Kidney epithelial cell (primary cell): ENCODE data around the gene RAPGEF3. TPM values are rescaled to one million over a fixed set of nuclear protein-coding genes. Genes with fewer than 3 reads are reported as not detected.
A peak's percentile ranks its signal among the peaks of the same experiment; 100 is the strongest.

Experiments
- DNase-seq: peaks from one replicate; pipeline ENCODE4 v3.0.0-alpha.2; 2010; ENCODE audit warnings: low read depth
- H3K27me3 ChIP-seq: 2 replicates; pipeline ENCODE4 v1.6.0; 2011; ENCODE audit warnings: low read length; ENCODE audit not compliant: control insufficient read depth, insufficient read depth
- H3K36me3 ChIP-seq: 2 replicates; pipeline ENCODE4 v1.5.1; 2011; ENCODE audit warnings: low read length; ENCODE audit not compliant: control insufficient read depth, insufficient read depth
- H3K4me3 ChIP-seq: 2 replicates; pipeline ENCODE4 v1.5.1; 2011; ENCODE audit warnings: low read depth, mild to moderate bottlenecking, control low read depth, low read length
- total RNA-seq: library from RNA; depleted of rRNA; stranded (reverse); fragments of >200 nt; gene quantifications from 2 replicates; pipeline ENCODE4 v1.2.3, GENCODE V29; 2015
- TF ChIP-seq, protein P1 (sequence below): IDR thresholded peaks from 2 replicates; pipeline ENCODE4 v1.5.1; 2011; ENCODE audit warnings: mild to moderate bottlenecking, moderate library complexity, low read length, control low read depth, inconsistent platforms; ENCODE audit not compliant: insufficient read depth, poor library complexity, severe bottlenecking

Gene RAPGEF3
- total RNA-seq, 1 donor from 2014 or later, result 14.3 TPM

DNA sequence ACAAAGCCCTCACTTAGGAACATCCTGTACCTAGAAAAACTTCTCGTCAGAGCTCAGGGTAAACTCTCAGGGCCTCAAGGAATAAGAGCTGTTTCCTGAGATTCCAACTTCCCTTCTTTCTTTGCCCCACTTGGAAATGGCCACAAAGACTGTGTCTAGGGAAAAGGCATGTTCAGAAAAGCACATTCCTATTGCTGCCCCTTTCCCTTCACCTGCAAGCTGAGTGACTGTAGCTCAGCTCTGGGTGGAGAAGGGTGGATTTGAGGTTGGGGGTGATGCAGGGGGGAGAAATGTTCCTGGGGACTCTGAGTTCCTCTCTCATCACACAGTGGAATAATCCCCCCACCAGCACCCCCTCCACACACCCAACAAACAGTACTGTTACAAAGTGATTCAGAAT lies 40.1 kb downstream of the RAPGEF3 start:
- Histone ChIP-seq H3K27me3 (no peaks in the 10 kb centered on the region), H3K4me3 (no peak overlapping the region), H3K36me3 (no peaks in the 10 kb centered on the region)
- DNase-seq, result no peak
- TF ChIP-seq, protein P1, sequence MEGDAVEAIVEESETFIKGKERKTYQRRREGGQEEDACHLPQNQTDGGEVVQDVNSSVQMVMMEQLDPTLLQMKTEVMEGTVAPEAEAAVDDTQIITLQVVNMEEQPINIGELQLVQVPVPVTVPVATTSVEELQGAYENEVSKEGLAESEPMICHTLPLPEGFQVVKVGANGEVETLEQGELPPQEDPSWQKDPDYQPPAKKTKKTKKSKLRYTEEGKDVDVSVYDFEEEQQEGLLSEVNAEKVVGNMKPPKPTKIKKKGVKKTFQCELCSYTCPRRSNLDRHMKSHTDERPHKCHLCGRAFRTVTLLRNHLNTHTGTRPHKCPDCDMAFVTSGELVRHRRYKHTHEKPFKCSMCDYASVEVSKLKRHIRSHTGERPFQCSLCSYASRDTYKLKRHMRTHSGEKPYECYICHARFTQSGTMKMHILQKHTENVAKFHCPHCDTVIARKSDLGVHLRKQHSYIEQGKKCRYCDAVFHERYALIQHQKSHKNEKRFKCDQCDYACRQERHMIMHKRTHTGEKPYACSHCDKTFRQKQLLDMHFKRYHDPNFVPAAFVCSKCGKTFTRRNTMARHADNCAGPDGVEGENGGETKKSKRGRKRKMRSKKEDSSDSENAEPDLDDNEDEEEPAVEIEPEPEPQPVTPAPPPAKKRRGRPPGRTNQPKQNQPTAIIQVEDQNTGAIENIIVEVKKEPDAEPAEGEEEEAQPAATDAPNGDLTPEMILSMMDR, result no peak

DNA sequence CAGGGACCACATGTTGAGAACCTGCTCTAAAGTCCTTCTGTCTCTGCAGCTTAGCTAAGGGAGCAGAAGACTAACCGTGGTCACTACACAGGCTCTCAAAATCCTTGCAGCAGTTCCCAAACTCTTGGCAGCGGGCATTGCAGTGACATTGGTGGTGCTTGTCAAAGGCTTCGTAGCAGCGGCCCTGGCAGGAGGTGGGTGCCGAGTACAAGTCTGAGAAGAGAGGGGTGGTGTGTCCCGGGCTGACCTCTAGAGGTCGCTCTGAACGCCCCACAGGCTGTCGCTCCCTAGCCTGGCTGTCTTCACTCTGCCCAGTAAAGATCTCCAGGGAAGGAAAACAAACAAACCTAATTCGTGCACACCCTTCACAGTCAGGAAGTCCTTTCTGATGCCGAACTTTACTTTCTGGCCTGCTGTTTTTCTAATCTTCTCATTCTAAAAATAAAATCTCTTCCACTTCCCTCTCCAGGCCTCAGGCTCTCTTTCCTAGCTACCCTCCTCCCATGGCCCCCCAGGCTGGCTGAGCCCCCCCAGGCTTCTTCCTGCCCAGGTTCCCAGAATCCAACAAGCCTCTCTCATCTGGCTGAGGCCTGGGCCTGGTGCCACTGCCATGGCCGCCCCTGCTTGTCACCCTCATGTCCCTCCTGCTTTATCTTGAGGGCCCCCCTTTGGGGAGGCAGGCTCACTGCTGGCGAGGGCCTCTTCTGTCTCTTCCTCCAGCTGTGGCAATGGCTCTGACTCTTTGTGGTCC lies 41.1 kb downstream of the RAPGEF3 start:
- no peak overlapping the region for H3K4me3 ChIP-seq
- H3K36me3 ChIP-seq, result no peaks in the 10 kb centered on the region
- DNase-seq, result no peak
- no peaks in the 10 kb centered on the region for H3K27me3 ChIP-seq
- TF ChIP-seq, protein P1, result peak; percentile 88

DNA sequence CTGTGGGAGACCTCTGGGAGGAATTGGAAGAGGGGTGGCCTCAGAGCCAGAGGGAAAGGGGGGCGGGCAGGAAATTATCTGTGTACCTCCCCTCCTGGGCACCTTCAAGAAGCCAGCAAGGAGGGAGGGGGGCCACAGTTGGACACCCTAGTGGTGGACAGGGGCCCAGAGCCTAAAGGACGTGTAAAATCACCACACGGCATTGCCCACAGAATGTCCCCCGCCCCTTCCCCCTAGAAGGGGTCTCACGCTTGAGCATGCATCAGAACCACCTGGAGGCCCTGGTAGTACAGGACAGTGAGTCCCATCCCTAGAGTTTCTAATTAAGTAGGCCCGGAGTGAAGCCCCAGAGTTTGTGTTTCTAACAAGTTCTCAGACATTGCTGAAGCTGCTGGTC lies 41.6 kb downstream of the RAPGEF3 start:
- no peak for DNase-seq
- H3K27me3 ChIP-seq, result no peaks in the 10 kb centered on the region
- no peaks in the 10 kb centered on the region for H3K36me3 ChIP-seq
- TF ChIP-seq, protein P1, result no peak
- no peak overlapping the region for H3K4me3 ChIP-seq

DNA sequence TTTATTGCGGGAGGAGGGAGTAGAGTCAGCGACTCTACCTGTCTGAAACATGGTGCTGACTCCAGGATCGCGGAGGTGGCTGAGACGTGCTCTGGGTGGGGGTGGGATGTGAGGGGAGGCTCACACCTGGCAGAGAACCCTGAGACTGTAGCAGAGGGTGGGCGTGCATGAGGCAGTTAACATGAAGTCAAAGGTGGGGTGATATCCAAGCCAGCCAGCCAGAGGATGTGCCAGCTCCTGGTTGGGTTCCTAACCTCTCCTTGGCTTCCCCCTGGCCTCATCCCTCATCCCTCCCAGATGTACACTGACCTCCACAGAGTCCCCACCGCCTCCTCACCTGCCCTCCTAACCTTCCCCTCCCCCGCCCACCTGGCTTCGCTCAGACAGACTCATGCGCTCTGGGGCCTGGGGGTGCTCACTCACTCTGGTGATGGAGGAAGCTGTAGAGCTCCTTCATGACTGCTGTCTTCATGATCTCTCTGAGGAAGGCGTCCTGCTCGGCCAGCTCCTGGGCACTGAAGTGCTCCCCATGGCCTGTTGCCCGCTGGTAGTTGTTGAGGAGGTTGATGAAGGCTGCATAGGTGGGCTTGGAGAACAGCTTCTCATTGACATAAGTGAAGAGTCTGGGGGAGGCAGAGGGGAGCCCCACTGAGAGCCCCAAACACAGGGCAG lies 42.7 kb downstream of the RAPGEF3 start:
- H3K36me3 ChIP-seq, result no peaks in the 10 kb centered on the region
- H3K27me3 ChIP-seq, result no peaks in the 10 kb centered on the region
- H3K4me3 ChIP-seq, result no peak overlapping the region
- TF ChIP-seq, protein P1, result no peak
- no peak for DNase-seq

DNA sequence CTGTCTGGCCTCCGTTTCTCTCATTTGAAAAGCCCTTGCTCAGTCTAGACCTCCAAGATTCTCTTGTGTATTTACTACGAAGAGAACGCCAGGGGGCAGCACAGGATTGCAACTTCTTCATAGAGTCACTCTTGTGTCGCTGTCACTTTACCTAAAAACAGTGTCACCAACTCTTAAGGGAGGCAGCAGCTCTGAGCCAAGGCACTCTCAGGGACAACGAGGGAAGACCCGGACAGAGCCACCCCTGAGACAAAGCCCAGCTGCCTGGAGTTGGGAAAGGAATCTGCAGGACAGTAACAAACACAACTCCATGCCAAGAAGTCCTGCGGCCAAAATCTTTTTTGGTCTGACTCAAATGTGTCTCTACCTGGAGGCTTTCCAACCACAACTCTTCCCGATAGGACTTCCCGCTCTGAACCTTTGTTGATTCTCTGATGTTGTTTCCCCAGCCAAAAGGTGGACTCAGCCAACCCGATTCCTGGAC lies 43.2 kb downstream of the RAPGEF3 start:
- no peak overlapping the region for H3K4me3 ChIP-seq
- no peaks in the 10 kb centered on the region for H3K36me3 ChIP-seq
- peak; percentile 43 for DNase-seq
- TF ChIP-seq, protein P1, result peak; percentile 69
- no peaks in the 10 kb centered on the region for H3K27me3 ChIP-seq
